ENCODE data around the gene AP2M1. TPM values are rescaled to one million over a fixed set of nuclear protein-coding genes. Genes with fewer than 3 reads are reported as not detected.

The AP2M1 gene
- total RNA-seq, 4 donors from 2014 or later, result 110 to 132 (median 117) TPM

GRCh38 chr3:184209146-184209923, 34.7 kb downstream of the AP2M1 start:
- DNase-seq (no peak), ATAC-seq (peak in 1 of 2 donors; percentile 39)
- intact Hi-C loops (cut with DNase I; ENCODE audit: low total_unique reads), result no loop called here
- Histone ChIP-seq H3K9me3 (no peaks in the 10 kb centered on the region), H3K27me3 (no peaks in the 10 kb centered on the region), H3K4me3 (no peak overlapping the region), H3K27ac (no peak overlapping the region), H3K36me3 (no peaks in the 10 kb centered on the region), H3K4me1 (no peaks in the 10 kb centered on the region)
- TF ChIP-seq CTCF (IDR thresholded peaks at IDR 0.05 in 4 of 5, conservative IDR thresholded peaks at IDR 0.05 in 1 of 5) (no peak), POLR2A (IDR thresholded peaks at IDR 0.05) (no peak)
- in situ Hi-C loops (cut with MboI; ENCODE audit: low sequenced_read_pairs in 4 of 4), result no loop called here

- Histone ChIP-seq H3K9me3 (no peaks in the 10 kb centered on the region), H3K4me1 (no peaks in the 10 kb centered on the region), H3K27me3 (no peaks in the 10 kb centered on the region), H3K4me3 (no peak overlapping the region), H3K36me3 (no peaks in the 10 kb centered on the region), H3K27ac (no peak overlapping the region)
- DNase-seq (no peak), ATAC-seq (no peak)
- intact Hi-C loops (cut with DNase I; ENCODE audit: low total_unique reads) (no loop called here), in situ Hi-C loops (cut with MboI; ENCODE audit: low sequenced_read_pairs in 4 of 4) (no loop called here)
- TF ChIP-seq POLR2A (IDR thresholded peaks at IDR 0.05) (no peak), CTCF (IDR thresholded peaks at IDR 0.05 in 4 of 5, conservative IDR thresholded peaks at IDR 0.05 in 1 of 5) (no peak)
Observed at GRCh38 chr3:184211297-184211696, 36.6 kb downstream of the AP2M1 start.

- no peak for DNase-seq
- Histone ChIP-seq H3K27ac (no peak overlapping the region), H3K9me3 (no peaks in the 10 kb centered on the region), H3K4me1 (no peaks in the 10 kb centered on the region), H3K4me3 (no peak overlapping the region), H3K36me3 (no peaks in the 10 kb centered on the region), H3K27me3 (no peaks in the 10 kb centered on the region)
- intact Hi-C loops (cut with DNase I; ENCODE audit: low total_unique reads) (no loop called here), in situ Hi-C loops (cut with MboI; ENCODE audit: low sequenced_read_pairs in 4 of 4) (no loop called here)
- no peak for ATAC-seq
- no peak for TF ChIP-seq POLR2A (IDR thresholded peaks at IDR 0.05)
- no peak for TF ChIP-seq CTCF (IDR thresholded peaks at IDR 0.05 in 4 of 5, conservative IDR thresholded peaks at IDR 0.05 in 1 of 5)
Observed at GRCh38 chr3:184211718-184212117, 37.1 kb downstream of the AP2M1 start.

- H3K27ac ChIP-seq, result no peak overlapping the region
- no peaks in the 10 kb centered on the region for H3K9me3 ChIP-seq
- DNase-seq, result no peak
- in situ Hi-C loops (cut with MboI; ENCODE audit: low sequenced_read_pairs in 4 of 4) (no loop called here), intact Hi-C loops (cut with DNase I; ENCODE audit: low total_unique reads) (no loop called here)
- no peak for ATAC-seq
- H3K4me3 ChIP-seq, result no peak overlapping the region
- no peaks in the 10 kb centered on the region for H3K36me3 ChIP-seq
- H3K27me3 ChIP-seq, result peaks cover 0 to 7% (median 3%) of the 10 kb centered on the region in 3 donors
- H3K4me1 ChIP-seq, result no peaks in the 10 kb centered on the region
- TF ChIP-seq CTCF (IDR thresholded peaks at IDR 0.05 in 4 of 5, conservative IDR thresholded peaks at IDR 0.05 in 1 of 5) (no peak), POLR2A (IDR thresholded peaks at IDR 0.05) (no peak)
Observed at GRCh38 chr3:184218814-184219213, 44.2 kb downstream of the AP2M1 start.

Measured in gastrocnemius medialis (tissue), 4 donors.